Activated T-helper 2 cell treated with anti-CD3 and anti-CD28 coated beads, Interferon-gamma antibody, Interleukin-2, Interleukin-4, amounts not matched to agents 10 μg/mL and 5 μg/mL and 100 μg/mL, durations not matched to agents 14 hours and 24 hours and 36 hours (primary cell): ENCODE data around the gene DYNC2LI1. TPM values are rescaled to one million over a fixed set of nuclear protein-coding genes. Genes with fewer than 3 reads are reported as not detected.

Experiments used
- DNase-seq: peaks from one replicate; pipeline ENCODE4 v3.0.0; 2021; ENCODE audit warnings: low spot score
- H3K27ac Mint-ChIP-seq: one replicate; pipeline ENCODE4 v1.8.0; 2021; ENCODE audit warnings: mixed read lengths
- H3K27me3 Mint-ChIP-seq: one replicate; pipeline ENCODE4 v1.8.0; 2021; ENCODE audit warnings: low read depth, mixed read lengths
- H3K36me3 Mint-ChIP-seq: one replicate; pipeline ENCODE4 v1.8.0; 2021; ENCODE audit warnings: low read depth, mixed read lengths
- H3K4me1 Mint-ChIP-seq: one replicate; pipeline ENCODE4 v1.8.0; 2021; ENCODE audit warnings: low read depth, mixed read lengths
- H3K4me3 Mint-ChIP-seq: one replicate; pipeline ENCODE4 v1.8.0; 2021; ENCODE audit warnings: low read depth, mild to moderate bottlenecking, moderate library complexity, mixed read lengths
- H3K9me3 Mint-ChIP-seq: one replicate; pipeline ENCODE4 v1.8.0; 2021; ENCODE audit warnings: mixed read lengths
- intact Hi-C: fragments of 100-400 bp; cut with micrococcal nuclease; formaldehyde crosslinking; loops from one replicate; pipeline ENCODE4 v1.15.1; 2023
- total RNA-seq: library from RNA; stranded (reverse); gene quantifications from 2 replicates; pipeline ENCODE4 v1.2.3, GENCODE V29; 2022

The DYNC2LI1 gene
- total RNA-seq, 1 donor from 2014 or later, result 67.7 TPM

DNA sequence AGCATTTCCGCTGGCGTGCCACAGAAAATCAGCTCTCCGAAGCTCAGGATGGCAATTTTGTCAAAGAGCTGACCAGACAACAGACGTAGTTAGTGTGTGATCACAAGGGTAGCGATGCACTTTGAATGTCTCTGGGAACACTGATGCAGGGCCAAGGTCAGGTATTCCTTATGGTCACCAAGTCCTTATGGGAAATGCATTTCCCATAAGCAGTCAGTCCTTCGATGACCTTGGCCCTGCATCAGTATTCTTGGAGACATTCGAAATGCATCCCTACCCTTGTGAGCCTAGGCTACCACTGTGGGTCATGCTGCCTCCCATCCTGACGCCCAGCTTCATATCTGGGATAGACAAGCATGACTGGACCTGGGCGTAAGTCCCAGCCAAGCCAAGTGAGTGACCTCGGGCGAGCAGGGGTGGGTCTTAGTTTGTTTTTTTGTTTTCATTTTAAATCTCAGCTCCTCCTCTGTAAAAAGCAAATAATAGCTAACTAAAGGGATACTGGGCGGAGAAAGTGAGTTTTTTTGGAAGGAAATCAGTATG is 51.2 kb downstream of the DYNC2LI1 start:
- H3K36me3 Mint-ChIP-seq, result no peaks in the 10 kb centered on the region
- peaks cover 8% of the 10 kb centered on the region for H3K27me3 Mint-ChIP-seq
- no peaks in the 10 kb centered on the region for H3K4me1 Mint-ChIP-seq

GRCh38 chr2:43825841-43826240 is 52.0 kb downstream of the DYNC2LI1 start:
- H3K36me3 Mint-ChIP-seq, result no peaks in the 10 kb centered on the region
- H3K27me3 Mint-ChIP-seq, result peaks cover 15% of the 10 kb centered on the region
- no peak overlapping the region for H3K27ac Mint-ChIP-seq
- H3K4me1 Mint-ChIP-seq, result no peaks in the 10 kb centered on the region
- no peaks in the 10 kb centered on the region for H3K9me3 Mint-ChIP-seq
- H3K4me3 Mint-ChIP-seq, result no peak overlapping the region
- DNase-seq, result no peak
- intact Hi-C loops, result no loop called here

More for the DNA sequence above, 51.2 kb downstream of the DYNC2LI1 start:
- Mint-ChIP-seq H3K9me3 (no peaks in the 10 kb centered on the region), H3K4me3 (no peak overlapping the region), H3K27ac (no peak overlapping the region)
- no peak for DNase-seq
- intact Hi-C loops, result no loop called here

DNA sequence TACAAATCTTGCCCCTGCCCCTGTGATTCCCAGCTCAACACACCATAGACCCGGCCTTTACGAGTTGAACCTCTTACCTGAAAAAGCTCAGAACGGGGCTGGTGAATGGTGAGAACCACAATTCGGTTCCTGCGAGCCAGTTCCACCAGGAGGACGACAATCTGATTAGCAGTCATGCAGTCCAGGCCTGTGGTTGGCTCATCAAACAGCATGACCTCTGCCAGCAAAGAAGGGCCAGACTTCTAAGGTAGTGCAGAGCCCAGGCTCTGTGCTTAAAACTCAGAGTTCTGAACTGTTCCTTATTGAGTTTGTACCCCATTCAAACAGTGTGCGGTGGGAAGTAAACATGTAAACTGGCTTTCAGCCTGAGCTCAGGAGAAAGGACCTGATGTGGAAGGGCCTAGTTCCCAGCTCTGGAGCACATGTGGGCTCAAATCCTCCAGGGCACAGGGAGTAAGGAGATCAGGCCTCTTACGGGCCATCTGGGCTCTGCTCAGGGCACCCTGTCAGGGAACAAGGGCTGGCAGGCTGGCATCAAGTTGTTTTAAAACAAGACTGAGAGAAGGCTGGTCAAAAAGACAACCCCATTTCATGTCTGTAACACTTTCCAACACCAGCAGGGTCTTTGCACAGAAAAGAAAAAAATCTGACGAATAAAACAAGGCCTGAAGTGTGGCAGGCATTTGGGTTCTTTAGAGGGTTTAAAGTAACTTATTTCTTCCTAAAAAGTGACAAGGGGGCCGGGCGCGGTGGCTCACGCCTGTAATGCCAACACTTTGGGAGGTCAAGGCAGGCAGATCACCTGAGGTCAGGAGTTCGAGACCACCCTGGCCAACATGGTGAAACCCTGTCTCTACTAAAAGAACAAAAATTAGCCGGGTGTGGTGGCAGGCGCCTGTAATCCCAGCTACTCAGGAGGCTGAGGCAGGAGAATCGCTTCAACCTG is 52.7 kb downstream of the DYNC2LI1 start:
- Mint-ChIP-seq H3K4me1 (peaks cover 3% of the 10 kb centered on the region), H3K27ac (no peak overlapping the region), H3K4me3 (no peak overlapping the region), H3K36me3 (no peaks in the 10 kb centered on the region), H3K27me3 (peaks cover 20% of the 10 kb centered on the region), H3K9me3 (no peaks in the 10 kb centered on the region)
- intact Hi-C loops, result no loop called here
- DNase-seq, result no peak

GRCh38 chr2:43831543-43832294 is 57.9 kb downstream of the DYNC2LI1 start:
- Mint-ChIP-seq H3K9me3 (no peaks in the 10 kb centered on the region), H3K4me3 (peak overlapping the region; percentile 76), H3K27ac (no peak overlapping the region), H3K27me3 (peaks cover 22% of the 10 kb centered on the region), H3K4me1 (peaks cover 4% of the 10 kb centered on the region), H3K36me3 (no peaks in the 10 kb centered on the region)
- intact Hi-C loops, result no loop called here
- no peak for DNase-seq

- Mint-ChIP-seq H3K27ac (no peak overlapping the region), H3K9me3 (no peaks in the 10 kb centered on the region), H3K27me3 (peaks cover 22% of the 10 kb centered on the region), H3K4me1 (peaks cover 4% of the 10 kb centered on the region), H3K4me3 (no peak overlapping the region), H3K36me3 (no peaks in the 10 kb centered on the region)
- no peak for DNase-seq
- intact Hi-C loops, result no loop called here
Observed at GRCh38 chr2:43832457-43832856, 58.6 kb downstream of the DYNC2LI1 start.

- H3K4me3 Mint-ChIP-seq, result no peak overlapping the region
- no peaks in the 10 kb centered on the region for H3K9me3 Mint-ChIP-seq
- DNase-seq, result no peak
- no peaks in the 10 kb centered on the region for H3K36me3 Mint-ChIP-seq
- no peaks in the 10 kb centered on the region for H3K4me1 Mint-ChIP-seq
- no peak overlapping the region for H3K27ac Mint-ChIP-seq
- no peaks in the 10 kb centered on the region for H3K27me3 Mint-ChIP-seq
- intact Hi-C loops, result no loop called here
Observed at GRCh38 chr2:43837033-43837432, 63.2 kb downstream of the DYNC2LI1 start.

DNA sequence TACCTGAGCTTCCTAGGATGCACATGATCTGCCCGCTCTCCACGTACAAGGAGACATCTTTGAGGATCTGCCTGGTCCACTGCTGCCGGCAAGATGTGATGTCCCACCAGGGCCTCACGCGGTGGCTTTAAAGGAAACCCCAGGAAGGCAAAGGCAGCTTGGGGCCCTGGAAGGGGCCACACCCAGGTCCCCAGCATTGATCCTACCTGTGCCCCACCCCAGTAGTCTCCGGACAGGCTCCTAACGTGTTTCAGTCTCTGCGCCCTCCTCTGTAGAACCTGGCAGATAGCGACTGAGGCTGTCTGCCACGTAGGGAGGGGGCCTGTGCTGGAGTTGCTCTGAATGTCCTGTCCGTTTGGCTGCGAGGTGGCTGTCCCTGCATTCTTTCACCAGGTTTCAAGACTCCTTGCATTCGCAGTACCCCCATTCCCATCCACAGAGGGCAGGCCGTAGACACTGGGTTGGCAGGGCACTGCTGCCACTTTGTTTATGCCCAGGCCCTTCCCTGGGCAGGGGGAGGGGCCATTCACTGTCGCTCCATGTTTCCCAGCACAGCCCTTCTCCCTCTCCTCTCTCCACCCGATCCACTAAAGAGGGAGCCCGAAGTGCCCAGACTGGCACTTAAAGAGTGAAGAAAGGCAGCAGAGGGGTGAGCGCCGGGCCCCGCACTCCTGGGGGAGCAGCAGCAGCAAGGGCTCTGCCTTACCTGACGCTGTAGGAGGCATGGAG is 64.2 kb downstream of the DYNC2LI1 start:
- H3K4me3 Mint-ChIP-seq, result no peak overlapping the region
- H3K9me3 Mint-ChIP-seq, result no peaks in the 10 kb centered on the region
- intact Hi-C loops, result no loop called here
- no peak overlapping the region for H3K27ac Mint-ChIP-seq
- H3K36me3 Mint-ChIP-seq, result no peaks in the 10 kb centered on the region
- no peak for DNase-seq
- no peaks in the 10 kb centered on the region for H3K27me3 Mint-ChIP-seq
- H3K4me1 Mint-ChIP-seq, result no peaks in the 10 kb centered on the region

- Mint-ChIP-seq H3K27me3 (no peaks in the 10 kb centered on the region), H3K36me3 (no peaks in the 10 kb centered on the region)
- no peak for DNase-seq
Observed at GRCh38 chr2:43838560-43839267, 64.9 kb downstream of the DYNC2LI1 start, which contains the start of the genes ABCG5 and ABCG8. Gene ABCG5, minus strand, starts transcription at chr2:43838839. Its CDS starts 160 bp downstream, at chr2:43838679. Gene ABCG8, plus strand, starts transcription at chr2:43838971. Its CDS starts 83 bp downstream, at chr2:43839054.

GRCh38 chr2:43839776-43840564 is 66.1 kb downstream of the DYNC2LI1 start:
- no peak overlapping the region for H3K4me3 Mint-ChIP-seq
- H3K27ac Mint-ChIP-seq, result no peak overlapping the region
- no peaks in the 10 kb centered on the region for H3K27me3 Mint-ChIP-seq
- H3K9me3 Mint-ChIP-seq, result no peaks in the 10 kb centered on the region
- H3K36me3 Mint-ChIP-seq, result no peaks in the 10 kb centered on the region
- no peaks in the 10 kb centered on the region for H3K4me1 Mint-ChIP-seq
- DNase-seq, result no peak
- intact Hi-C loops, result no loop called here

More at GRCh38 chr2:43838560-43839267, 64.9 kb downstream of the DYNC2LI1 start, which contains the start of the genes ABCG5 and ABCG8:
- Mint-ChIP-seq H3K9me3 (no peaks in the 10 kb centered on the region), H3K27ac (no peak within 1 kb of the TSS), H3K4me1 (no peaks in the 10 kb centered on the region), H3K4me3 (no peak within 1 kb of the TSS)
- intact Hi-C loops, result no loop called here

- Mint-ChIP-seq H3K27ac (no peak overlapping the region), H3K4me3 (no peak overlapping the region), H3K27me3 (no peaks in the 10 kb centered on the region), H3K9me3 (no peaks in the 10 kb centered on the region), H3K4me1 (no peaks in the 10 kb centered on the region), H3K36me3 (no peaks in the 10 kb centered on the region)
- intact Hi-C loops, result no loop called here
- no peak for DNase-seq
Observed at GRCh38 chr2:43840965-43841364, 67.1 kb downstream of the DYNC2LI1 start.
